IPS-15b (cell line): ENCODE results near the gene CIDEC.

Experiments used
- H3K27me3 ChIP-seq: one replicate; pipeline ENCODE4 v1.6.1; 2013; ENCODE audit warnings: low read length; ENCODE audit not compliant: control insufficient read depth, insufficient read depth
- H3K36me3 ChIP-seq: one replicate; pipeline ENCODE4 v1.6.1; 2013; ENCODE audit warnings: low read length; ENCODE audit not compliant: control insufficient read depth, insufficient read depth
- H3K4me1 ChIP-seq: one replicate; pipeline ENCODE4 v1.6.1; 2013; ENCODE audit warnings: mild to moderate bottlenecking, low read length; ENCODE audit not compliant: control insufficient read depth, insufficient read depth
- H3K4me3 ChIP-seq: one replicate; pipeline ENCODE4 v1.5.1; 2013; ENCODE audit warnings: low read depth, low read length
- H3K9ac ChIP-seq: one replicate; pipeline ENCODE4 v1.6.1; 2013; ENCODE audit warnings: low read depth, mild to moderate bottlenecking, low read length
- H3K9me3 ChIP-seq: one replicate; pipeline ENCODE4 v1.6.1; 2013; ENCODE audit warnings: mild to moderate bottlenecking, low read length; ENCODE audit not compliant: control insufficient read depth, insufficient read depth

CIDEC gene

GRCh38 chr3:9831253-9831652 is 48.8 kb downstream of the CIDEC start:
- Histone ChIP-seq H3K27me3 (no peaks in the 10 kb centered on the region), H3K9ac (no peak overlapping the region), H3K4me3 (no peak overlapping the region), H3K9me3 (no peaks in the 10 kb centered on the region), H3K36me3 (peaks cover 15% of the 10 kb centered on the region), H3K4me1 (no peaks in the 10 kb centered on the region)

DNA sequence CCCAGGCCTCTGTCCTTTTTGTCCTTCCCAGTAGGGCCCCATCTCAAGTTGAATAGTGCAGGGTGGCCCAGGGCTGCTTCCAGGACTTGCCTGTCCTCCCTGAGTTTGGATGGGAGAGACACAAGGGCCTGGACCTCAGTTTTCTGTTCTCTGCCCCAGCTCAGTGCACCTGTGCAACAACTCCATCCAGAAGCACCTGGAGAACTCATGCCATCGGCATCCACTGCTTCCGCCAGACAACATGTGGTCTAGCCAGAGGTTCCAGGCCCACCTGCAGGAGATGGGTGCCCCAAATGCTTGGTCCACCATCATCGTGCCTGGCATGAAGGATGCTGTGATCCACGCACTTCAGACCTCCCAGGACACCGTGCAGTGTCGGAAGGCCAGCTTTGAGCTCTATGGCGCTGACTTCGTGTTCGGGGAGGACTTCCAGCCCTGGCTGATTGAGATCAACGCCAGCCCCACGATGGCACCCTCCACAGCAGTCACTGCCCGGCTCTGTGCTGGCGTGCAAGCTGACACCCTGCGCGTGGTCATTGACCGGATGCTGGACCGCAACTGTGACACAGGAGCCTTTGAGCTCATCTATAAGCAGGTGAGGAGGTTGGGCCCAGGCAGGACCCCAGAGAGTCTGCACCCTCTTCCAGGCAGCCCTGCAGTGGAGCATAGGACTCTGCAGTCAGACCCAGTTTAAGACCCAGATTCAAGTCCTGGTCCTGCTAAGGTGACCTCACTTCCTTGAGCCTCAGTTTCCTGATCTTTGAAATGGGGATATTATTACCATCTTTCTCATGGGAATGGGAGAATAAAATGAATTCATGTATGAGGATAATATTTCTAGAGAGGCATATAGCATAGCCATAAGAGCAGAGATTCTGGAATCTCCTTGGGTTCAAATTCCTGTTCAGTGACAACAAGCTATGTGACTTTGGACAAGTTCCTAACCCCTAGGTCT is 51.0 kb downstream of the CIDEC start:
- Histone ChIP-seq H3K9me3 (no peaks in the 10 kb centered on the region), H3K36me3 (peaks cover 4% of the 10 kb centered on the region), H3K4me1 (no peaks in the 10 kb centered on the region), H3K27me3 (no peaks in the 10 kb centered on the region), H3K9ac (no peak overlapping the region), H3K4me3 (no peak overlapping the region)

DNA sequence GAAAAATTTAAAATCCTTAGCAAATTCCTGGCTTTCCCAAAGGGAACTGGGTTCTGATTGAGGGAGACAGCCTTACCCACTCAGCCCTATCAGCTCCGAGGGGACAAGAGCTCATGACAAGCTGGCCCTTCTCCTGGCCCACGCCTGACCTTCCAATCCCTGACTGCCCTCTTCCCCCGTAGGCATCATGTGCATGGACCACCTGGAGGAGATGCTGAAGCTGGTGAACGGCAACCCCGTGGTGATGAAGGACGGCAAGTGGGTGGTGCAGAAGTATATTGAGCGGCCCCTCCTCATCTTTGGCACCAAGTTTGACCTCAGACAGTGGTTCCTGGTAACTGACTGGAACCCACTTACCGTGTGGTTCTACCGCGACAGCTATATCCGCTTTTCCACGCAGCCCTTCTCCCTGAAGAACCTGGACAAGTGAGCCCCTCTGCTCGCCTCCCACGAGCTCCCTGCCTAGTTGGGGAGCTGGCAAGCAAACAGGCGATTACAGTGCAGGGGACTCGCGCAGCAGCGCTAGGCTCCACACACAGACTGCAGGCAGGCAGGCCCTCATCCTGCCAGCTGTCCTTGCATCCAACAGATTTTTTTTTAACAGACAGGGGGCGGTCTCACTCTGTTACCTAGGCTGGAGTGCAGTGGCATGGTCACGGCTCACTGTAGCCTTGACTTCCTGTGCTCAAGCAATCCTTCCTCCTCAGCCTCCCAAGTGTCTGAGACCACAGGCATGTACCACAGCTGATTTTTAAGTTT is 53.1 kb downstream of the CIDEC start:
- Histone ChIP-seq H3K9ac (no peak overlapping the region), H3K4me3 (no peak overlapping the region), H3K36me3 (no peaks in the 10 kb centered on the region), H3K27me3 (no peaks in the 10 kb centered on the region), H3K4me1 (no peaks in the 10 kb centered on the region), H3K9me3 (no peaks in the 10 kb centered on the region)

- no peak overlapping the region for H3K4me3 ChIP-seq
- H3K9me3 ChIP-seq: no peaks in the 10 kb centered on the region
- no peaks in the 10 kb centered on the region for H3K4me1 ChIP-seq
- H3K9ac ChIP-seq: peak overlapping the region; percentile 18
- H3K27me3 ChIP-seq: no peaks in the 10 kb centered on the region
- H3K36me3 ChIP-seq: no peaks in the 10 kb centered on the region
These were observed 54.5 kb downstream of the CIDEC start for GRCh38 chr3:9825451-9826040.

- H3K4me3 ChIP-seq: no peak overlapping the region
- H3K36me3 ChIP-seq: no peaks in the 10 kb centered on the region
- no peak overlapping the region for H3K9ac ChIP-seq
- no peaks in the 10 kb centered on the region for H3K27me3 ChIP-seq
- no peaks in the 10 kb centered on the region for H3K9me3 ChIP-seq
- no peaks in the 10 kb centered on the region for H3K4me1 ChIP-seq
These were observed 59.1 kb downstream of the CIDEC start for GRCh38 chr3:9820946-9821345.

DNA sequence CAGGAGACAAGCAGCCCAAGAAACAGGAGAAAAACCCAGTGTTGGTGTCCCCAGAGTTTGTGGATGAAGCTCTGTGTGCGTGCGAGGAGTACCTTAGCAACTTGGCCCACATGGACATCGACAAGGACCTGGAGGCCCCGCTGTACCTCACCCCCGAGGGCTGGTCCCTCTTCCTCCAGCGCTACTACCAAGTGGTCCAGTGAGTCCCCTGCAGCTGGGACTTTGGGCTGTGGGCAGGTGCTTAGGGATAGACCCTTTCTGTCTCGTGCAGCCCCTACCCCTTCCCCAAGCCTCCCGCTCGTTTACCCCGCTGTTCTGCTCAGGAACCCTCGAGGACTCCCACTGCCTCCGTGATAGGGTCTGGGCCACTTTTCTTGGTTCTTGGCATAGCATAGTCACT is 59.5 kb downstream of the CIDEC start:
- H3K36me3 ChIP-seq: no peaks in the 10 kb centered on the region
- H3K4me3 ChIP-seq: no peak overlapping the region
- no peaks in the 10 kb centered on the region for H3K9me3 ChIP-seq
- H3K9ac ChIP-seq: no peak overlapping the region
- no peaks in the 10 kb centered on the region for H3K4me1 ChIP-seq
- H3K27me3 ChIP-seq: no peaks in the 10 kb centered on the region

DNA sequence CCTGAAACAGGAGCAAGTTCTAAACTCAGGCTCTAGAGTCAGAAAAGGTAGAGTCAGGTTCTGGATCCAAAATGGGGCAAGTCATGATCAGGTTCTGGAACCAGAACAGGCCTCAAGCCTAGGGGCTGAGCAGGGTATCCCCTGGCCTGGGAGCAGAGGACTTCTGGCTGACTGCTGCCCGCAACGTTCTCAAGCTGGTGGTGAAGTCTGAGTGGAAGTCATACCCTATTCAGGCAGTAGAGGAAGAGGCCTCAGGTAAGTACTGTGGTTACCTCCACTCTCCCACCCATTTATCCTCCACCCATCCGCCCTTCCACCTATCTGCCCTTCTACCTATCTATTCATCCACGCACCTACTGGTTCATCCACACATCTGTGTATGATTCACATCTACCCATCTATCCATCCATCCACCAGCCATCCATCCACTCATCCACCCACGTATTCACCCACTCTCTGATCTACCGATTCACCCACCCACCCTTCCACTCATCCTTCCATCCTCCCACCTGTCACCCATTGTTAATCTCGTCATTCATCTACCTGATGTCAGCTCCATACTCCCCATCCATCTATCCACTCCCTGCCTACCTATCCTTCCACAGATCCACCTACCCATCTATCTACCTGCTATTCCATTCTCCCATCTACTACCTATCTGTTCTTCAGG is 61.3 kb downstream of the CIDEC start:
- Histone ChIP-seq H3K27me3 (no peaks in the 10 kb centered on the region), H3K9me3 (no peaks in the 10 kb centered on the region), H3K4me3 (no peak overlapping the region), H3K9ac (no peak overlapping the region), H3K36me3 (no peaks in the 10 kb centered on the region), H3K4me1 (no peaks in the 10 kb centered on the region)

DNA sequence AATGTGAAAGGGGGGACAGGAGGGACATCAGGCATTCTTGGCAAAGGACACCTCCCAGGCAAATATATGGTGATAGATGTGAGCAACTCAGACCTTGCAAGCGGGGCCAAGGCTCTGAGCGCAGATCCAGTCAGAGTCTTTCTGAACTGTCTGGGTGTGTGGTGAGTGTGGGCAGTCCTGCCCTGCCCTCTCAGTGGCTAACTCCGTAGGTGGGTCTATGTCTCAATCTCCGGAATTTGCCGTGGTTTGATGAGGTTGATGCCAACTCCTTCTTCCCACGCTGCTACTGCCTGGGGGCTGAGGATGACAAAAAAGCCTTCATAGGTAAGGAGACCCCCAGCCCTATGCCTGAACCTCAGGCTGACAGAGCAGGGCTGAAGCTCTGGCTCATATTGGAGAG is 62.6 kb downstream of the CIDEC start:
- H3K36me3 ChIP-seq: no peaks in the 10 kb centered on the region

More for the DNA sequence above, 62.6 kb downstream of the CIDEC start:
- H3K9ac ChIP-seq: no peak overlapping the region
- H3K4me3 ChIP-seq: no peak overlapping the region
- H3K4me1 ChIP-seq: no peaks in the 10 kb centered on the region
- H3K9me3 ChIP-seq: no peaks in the 10 kb centered on the region
- no peaks in the 10 kb centered on the region for H3K27me3 ChIP-seq
